Measurements from ENCODE around the gene SKAP1.

- TF ChIP-seq CSRNP3 (CRISPR knock-in tag; IDR thresholded peaks at IDR 0.05) (no peak), PATZ1 (CRISPR knock-in tag; IDR thresholded peaks at IDR 0.05; ENCODE audit: borderline replicate concordance) (no peak), BACH2 (CRISPR knock-in tag; IDR thresholded peaks at IDR 0.05; ENCODE audit: borderline replicate concordance) (no peak), ZFP3 (CRISPR knock-in tag; IDR thresholded peaks at IDR 0.05) (no peak), CSDC2 (CRISPR knock-in tag; IDR thresholded peaks at IDR 0.05) (no peak), ZNF565 (CRISPR knock-in tag; conservative IDR thresholded peaks at IDR 0.05; ENCODE audit: low read depth) (no peak), TCF4 (CRISPR knock-in tag; IDR thresholded peaks at IDR 0.05; ENCODE audit: borderline replicate concordance) (no peak), CREB5 (CRISPR knock-in tag; IDR thresholded peaks at IDR 0.05; ENCODE audit: low read depth) (no peak), ZFP30 (CRISPR knock-in tag; IDR thresholded peaks at IDR 0.05) (no peak), ARNTL (CRISPR knock-in tag; IDR thresholded peaks at IDR 0.05; ENCODE audit: borderline replicate concordance, low read depth) (no peak), PPARA (CRISPR knock-in tag; IDR thresholded peaks at IDR 0.05; ENCODE audit: borderline replicate concordance) (no peak), RARB (CRISPR knock-in tag; IDR thresholded peaks at IDR 0.05) (no peak), TOX (CRISPR knock-in tag; IDR thresholded peaks at IDR 0.05; ENCODE audit: borderline replicate concordance) (no peak)
These were observed 231.0 kb downstream of the SKAP1 start for GRCh38 chr17:48198950-48199541.

All from SK-N-SH treated with all-trans-retinoic acid at 6 μM for 48 hours (cell line).